WTC11 (cell line): ENCODE results near the gene BUD31. TPM values are rescaled to one million over a fixed set of nuclear protein-coding genes. Genes with fewer than 3 reads are reported as not detected.
A peak's percentile ranks its signal among the peaks of the same experiment; 100 is the strongest.

ENCODE experiments used
- ATAC-seq: fragments of 200-7000 bp; cut with Tn5 transposase; 2 replicates; pipeline ENCODE4 v1.10.0; 2021; ENCODE audit warnings: mild to moderate bottlenecking, moderate library complexity
- CTCF ChIA-PET: fragments of 300-600 bp; sonication (Branson Sonifier 250); formaldehyde crosslinking; loops from one replicate; lab custom pipeline; 2021; ENCODE audit warnings: antibody characterized with exemption; lab: Charles Lee
- POLR2A ChIA-PET: fragments of 350-600 bp; sonication (Branson Sonifier 250); formaldehyde crosslinking; loops from one replicate; lab custom pipeline; 2021; ENCODE audit warnings: antibody characterized with exemption; lab: Charles Lee
- DNase-seq: peaks from one replicate; pipeline ENCODE4 v3.0.0; 2021; ENCODE audit warnings: low spot score
- H3K27ac Mint-ChIP-seq: 2 replicates; pipeline ENCODE4 v1.8.0; 2021; ENCODE audit warnings: mixed read lengths
- H3K27me3 Mint-ChIP-seq: 2 replicates; pipeline ENCODE4 v1.8.0; 2021; ENCODE audit warnings: low read depth, mild to moderate bottlenecking, moderate library complexity, mixed read lengths
- H3K36me3 Mint-ChIP-seq: 2 replicates; pipeline ENCODE4 v1.8.0; 2021; ENCODE audit warnings: mixed read lengths
- H3K4me1 Mint-ChIP-seq: 2 replicates; pipeline ENCODE4 v1.8.0; 2022; ENCODE audit warnings: mixed read lengths
- H3K4me3 Mint-ChIP-seq: 2 replicates; pipeline ENCODE4 v1.8.0; 2021; ENCODE audit warnings: mild to moderate bottlenecking, moderate library complexity, mixed read lengths
- H3K9me3 Mint-ChIP-seq: 2 replicates; pipeline ENCODE4 v1.8.0; 2021; ENCODE audit warnings: mixed read lengths
- AR ChIP-seq: fragments of 250-450 bp; sonication (Bioruptor Pico); IDR thresholded peaks from 2 replicates; pipeline ENCODE4 v1.9.0; 2021; ENCODE audit warnings: mild to moderate bottlenecking
- CREB1 ChIP-seq: sonication (generic); formaldehyde crosslinking; IDR thresholded peaks from 2 replicates; pipeline ENCODE4 v1.8.0; 2023; ENCODE audit warnings: mild to moderate bottlenecking, missing genetic modification reagents
- ESRRA ChIP-seq: sonication (generic); formaldehyde crosslinking; IDR thresholded peaks from 2 replicates; pipeline ENCODE4 v1.8.1; 2022; ENCODE audit warnings: mild to moderate bottlenecking, missing genetic modification reagents, borderline replicate concordance
- ETV6 ChIP-seq: sonication (generic); formaldehyde crosslinking; IDR thresholded peaks from 2 replicates; pipeline ENCODE4 v1.8.1; 2022; ENCODE audit warnings: mild to moderate bottlenecking, missing genetic modification reagents
- FOXK1 ChIP-seq: sonication (generic); formaldehyde crosslinking; IDR thresholded peaks from 2 replicates; pipeline ENCODE4 v1.8.0; 2022; ENCODE audit warnings: mild to moderate bottlenecking, moderate library complexity, missing genetic modification reagents
- FOXP1 ChIP-seq: sonication (generic); formaldehyde crosslinking; IDR thresholded peaks from 2 replicates; pipeline ENCODE4 v1.8.0; 2022; ENCODE audit warnings: missing genetic modification reagents, mild to moderate bottlenecking, moderate library complexity, borderline replicate concordance
- GRHL2 ChIP-seq: fragments of 250-450 bp; sonication (Bioruptor Pico); IDR thresholded peaks from 2 replicates; pipeline ENCODE4 v1.8.0; 2022; ENCODE audit warnings: mild to moderate bottlenecking, moderate library complexity; ENCODE audit not compliant: insufficient replicate concordance, severe bottlenecking
- HMGA2 ChIP-seq: fragments of 250-450 bp; sonication (Bioruptor Pico); IDR thresholded peaks from 2 replicates; pipeline ENCODE4 v1.4.0; 2021; ENCODE audit warnings: mild to moderate bottlenecking, moderate library complexity
- MAX ChIP-seq: sonication (generic); formaldehyde crosslinking; IDR thresholded peaks from 2 replicates; pipeline ENCODE4 v1.8.0; 2022; ENCODE audit warnings: mild to moderate bottlenecking, missing genetic modification reagents
- MYBL2 ChIP-seq: sonication (generic); formaldehyde crosslinking; IDR thresholded peaks from 2 replicates; pipeline ENCODE4 v1.8.1; 2023; ENCODE audit warnings: mild to moderate bottlenecking, moderate library complexity, missing genetic modification reagents
- NFATC4 ChIP-seq: fragments of 250-450 bp; sonication (Bioruptor Pico); IDR thresholded peaks from 2 replicates; pipeline ENCODE4 v1.9.0; 2021; ENCODE audit warnings: mild to moderate bottlenecking
- NFE2L1 ChIP-seq: sonication (generic); formaldehyde crosslinking; IDR thresholded peaks from 2 replicates; pipeline ENCODE4 v1.8.1; 2023; ENCODE audit warnings: missing genetic modification reagents
- SP1 ChIP-seq: sonication (generic); formaldehyde crosslinking; conservative IDR thresholded peaks from 2 replicates; pipeline ENCODE4 v1.8.1; 2022; ENCODE audit warnings: missing genetic modification reagents
- TEAD1 ChIP-seq: sonication (generic); formaldehyde crosslinking; IDR thresholded peaks from 2 replicates; pipeline ENCODE4 v1.8.0; 2022; ENCODE audit warnings: mild to moderate bottlenecking, missing genetic modification reagents
- TP53 ChIP-seq: sonication (generic); formaldehyde crosslinking; IDR thresholded peaks from 2 replicates; pipeline ENCODE4 v1.8.1; 2023; ENCODE audit warnings: mild to moderate bottlenecking, missing genetic modification reagents
- USF1 ChIP-seq: sonication (generic); formaldehyde crosslinking; IDR thresholded peaks from 2 replicates; pipeline ENCODE4 v1.8.0; 2022; ENCODE audit warnings: mild to moderate bottlenecking, missing genetic modification reagents
- USF2 ChIP-seq: sonication (generic); formaldehyde crosslinking; IDR thresholded peaks from 2 replicates; pipeline ENCODE4 v1.8.1; 2023; ENCODE audit warnings: mild to moderate bottlenecking, missing genetic modification reagents, moderate library complexity
- ZNF281 ChIP-seq: sonication (generic); formaldehyde crosslinking; IDR thresholded peaks from 2 replicates; pipeline ENCODE4 v1.8.0; 2023; ENCODE audit warnings: mild to moderate bottlenecking, missing genetic modification reagents
- ZNF396 ChIP-seq: fragments of 250-450 bp; sonication (Bioruptor Pico); IDR thresholded peaks from 2 replicates; pipeline ENCODE4 v1.8.0; 2021; ENCODE audit warnings: mild to moderate bottlenecking, moderate library complexity, borderline replicate concordance
- ZNF532 ChIP-seq: fragments of 250-450 bp; sonication (Bioruptor Pico); IDR thresholded peaks from 2 replicates; pipeline ENCODE4 v1.9.0; 2021; ENCODE audit warnings: mild to moderate bottlenecking, borderline replicate concordance
- total RNA-seq: library from RNA; stranded (reverse); gene quantifications from 3 replicates; pipeline ENCODE4 v1.2.3, GENCODE V29; 2021
- TF ChIP-seq, protein P1 (sequence below): sonication (generic); formaldehyde crosslinking; IDR thresholded peaks from 2 replicates; pipeline ENCODE4 v1.8.0; 2022; ENCODE audit warnings: mild to moderate bottlenecking, missing genetic modification reagents

BUD31 gene
- total RNA-seq, 1 experiment from 2014 or later, result 98.7 TPM

- DNase-seq (no peak), ATAC-seq (no peak)
- H3K9me3 Mint-ChIP-seq, result peaks cover 13% of the 10 kb centered on the region
- ChIA-PET CTCF (interaction anchor here (1.2 to 1.5 kb wide), 2 partner anchors 8 to 47 kb away, joined by 3 to 4 read pairs; partner anchors contain the start of genes BUD31 and PDAP1), POLR2A (interaction anchor here (0.5 to 1.4 kb wide), 6 partner anchors 9 to 1347 kb away, joined by 3 to 6 read pairs (median 4); partner anchors contain the start of genes BUD31, CPSF4, PDAP1 and PTCD1)
- H3K27me3 Mint-ChIP-seq, result no peaks in the 10 kb centered on the region
- TF ChIP-seq MYBL2 (no peak), MAX (CRISPR knock-in tag) (no peak), AR (CRISPR knock-in tag) (no peak), NFE2L1 (no peak), CREB1 (CRISPR knock-in tag) (no peak), FOXK1 (CRISPR knock-in tag) (no peak), ZNF396 (CRISPR knock-in tag) (no peak), ETV6 (CRISPR knock-in tag) (no peak), USF2 (CRISPR knock-in tag) (no peak), SP1 (no peak), FOXP1 (CRISPR knock-in tag) (no peak), GRHL2 (CRISPR knock-in tag) (no peak), ESRRA (CRISPR knock-in tag) (no peak), ZNF281 (CRISPR knock-in tag) (no peak), TEAD1 (CRISPR knock-in tag) (no peak), TP53 (CRISPR knock-in tag) (no peak)
- TF ChIP-seq, protein P1, sequence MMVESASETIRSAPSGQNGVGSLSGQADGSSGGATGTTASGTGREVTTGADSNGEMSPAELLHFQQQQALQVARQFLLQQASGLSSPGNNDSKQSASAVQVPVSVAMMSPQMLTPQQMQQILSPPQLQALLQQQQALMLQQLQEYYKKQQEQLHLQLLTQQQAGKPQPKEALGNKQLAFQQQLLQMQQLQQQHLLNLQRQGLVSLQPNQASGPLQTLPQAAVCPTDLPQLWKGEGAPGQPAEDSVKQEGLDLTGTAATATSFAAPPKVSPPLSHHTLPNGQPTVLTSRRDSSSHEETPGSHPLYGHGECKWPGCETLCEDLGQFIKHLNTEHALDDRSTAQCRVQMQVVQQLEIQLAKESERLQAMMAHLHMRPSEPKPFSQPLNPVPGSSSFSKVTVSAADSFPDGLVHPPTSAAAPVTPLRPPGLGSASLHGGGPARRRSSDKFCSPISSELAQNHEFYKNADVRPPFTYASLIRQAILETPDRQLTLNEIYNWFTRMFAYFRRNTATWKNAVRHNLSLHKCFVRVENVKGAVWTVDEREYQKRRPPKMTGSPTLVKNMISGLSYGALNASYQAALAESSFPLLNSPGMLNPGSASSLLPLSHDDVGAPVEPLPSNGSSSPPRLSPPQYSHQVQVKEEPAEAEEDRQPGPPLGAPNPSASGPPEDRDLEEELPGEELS (CRISPR knock-in tag), result no peak
- H3K4me3 Mint-ChIP-seq, result no peak overlapping the region
- H3K36me3 Mint-ChIP-seq, result peaks cover 69% of the 10 kb centered on the region
- H3K4me1 Mint-ChIP-seq, result peaks cover 3% of the 10 kb centered on the region; the same call in 1 of the 2 replicates
- H3K27ac Mint-ChIP-seq, result peak overlapping the region; percentile 49; the same call in 1 of the 2 replicates
Observed at GRCh38 chr7:99455874-99456273, 47.1 kb downstream of the BUD31 start.

DNA sequence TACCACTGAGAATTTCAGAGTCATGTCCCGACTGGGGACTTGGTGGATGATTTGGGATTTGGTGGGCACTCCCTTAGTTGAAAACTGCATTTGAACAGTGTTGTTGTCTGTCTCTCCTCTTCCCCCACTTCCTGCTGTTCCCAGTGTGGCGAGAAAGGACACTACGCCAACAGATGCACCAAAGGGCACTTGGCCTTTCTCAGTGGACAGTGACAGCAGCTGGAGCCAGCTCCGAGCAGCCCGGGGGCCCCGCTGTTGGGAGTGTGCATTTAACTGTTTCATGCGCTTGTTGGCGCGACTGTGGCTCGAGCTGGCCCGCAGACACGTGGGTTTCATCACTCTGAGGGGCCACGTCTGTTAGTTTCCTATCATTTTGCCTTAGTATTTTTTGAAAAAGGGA lies 47.5 kb downstream of the BUD31 start:
- Mint-ChIP-seq H3K36me3 (peaks cover 68% of the 10 kb centered on the region), H3K4me3 (no peak overlapping the region), H3K27ac (peak overlapping the region; percentile 49; the same call in 1 of the 2 replicates), H3K4me1 (peaks cover 3% of the 10 kb centered on the region; the same call in 1 of the 2 replicates), H3K27me3 (no peaks in the 10 kb centered on the region), H3K9me3 (peaks cover 13% of the 10 kb centered on the region)
- ATAC-seq (no peak), DNase-seq (no peak)
- CTCF ChIA-PET, result interaction anchor here (1.2 kb wide), 1 partner anchor 9 kb away, joined by 3 read pairs; no protein-coding TSS in a partner anchor
- POLR2A ChIA-PET, result interaction anchor here (0.5 to 1.3 kb wide), 4 partner anchors 10 to 1347 kb away, joined by 3 to 5 read pairs (median 3); partner anchors contain the start of genes BUD31 and PDAP1
- TF ChIP-seq NFATC4 (no peak), USF1 (CRISPR knock-in tag) (no peak), ZNF532 (CRISPR knock-in tag) (no peak), HMGA2 (no peak)
